Retinal pigment epithelial cell (primary cell): Measurements from ENCODE around the gene MCTS1.

Experiments used
- DNase-seq: peaks from one replicate; pipeline ENCODE4 v3.0.0-alpha.2; 2010; ENCODE audit warnings: low read depth
- H3K4me3 ChIP-seq: 2 replicates; pipeline ENCODE4 v1.5.1; 2011; ENCODE audit warnings: mild to moderate bottlenecking, low read length, control low read depth, moderate library complexity
- TF ChIP-seq, protein P1 (sequence below): conservative IDR thresholded peaks from 2 replicates; pipeline ENCODE4 v1.5.1; 2011; ENCODE audit warnings: low read depth, low read length, control low read depth, inconsistent platforms

Gene MCTS1

DNA sequence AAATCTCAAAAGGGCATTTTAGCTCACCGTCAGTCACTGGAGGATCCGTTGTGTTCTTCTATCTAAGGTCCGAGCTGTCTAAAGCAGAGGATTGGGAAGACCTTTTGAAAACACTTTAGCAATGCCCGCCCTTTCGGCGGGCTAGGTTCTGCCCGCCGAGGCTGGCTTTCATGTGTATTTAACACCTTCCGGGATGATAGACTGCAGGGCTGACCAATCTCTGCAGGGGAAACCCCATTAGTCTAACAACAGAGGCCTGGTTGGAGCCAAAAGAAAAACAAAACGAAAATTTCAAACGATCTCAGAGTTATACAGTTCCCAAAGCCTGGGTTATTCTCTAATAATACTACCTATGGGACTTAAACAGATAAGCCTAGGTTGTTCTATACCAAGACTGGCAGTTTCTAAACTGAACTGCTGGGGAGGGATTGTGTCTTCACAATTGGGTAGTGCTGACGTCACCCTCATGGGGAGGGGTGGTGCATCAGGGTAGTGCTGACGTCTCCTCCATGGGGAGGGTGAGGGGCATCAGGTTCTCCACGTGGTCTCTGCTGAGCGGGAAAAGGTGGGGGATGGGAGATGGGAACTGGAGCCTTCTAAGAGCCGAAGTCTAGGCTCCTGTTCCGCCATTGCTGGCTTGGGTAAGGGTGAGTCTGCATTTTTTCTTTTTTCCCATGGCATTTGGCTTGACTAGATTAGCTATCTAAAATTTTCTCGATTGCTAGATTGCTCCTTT lies 28.4 kb upstream of the MCTS1 start:
- no peak overlapping the region for H3K4me3 ChIP-seq
- TF ChIP-seq, protein P1, sequence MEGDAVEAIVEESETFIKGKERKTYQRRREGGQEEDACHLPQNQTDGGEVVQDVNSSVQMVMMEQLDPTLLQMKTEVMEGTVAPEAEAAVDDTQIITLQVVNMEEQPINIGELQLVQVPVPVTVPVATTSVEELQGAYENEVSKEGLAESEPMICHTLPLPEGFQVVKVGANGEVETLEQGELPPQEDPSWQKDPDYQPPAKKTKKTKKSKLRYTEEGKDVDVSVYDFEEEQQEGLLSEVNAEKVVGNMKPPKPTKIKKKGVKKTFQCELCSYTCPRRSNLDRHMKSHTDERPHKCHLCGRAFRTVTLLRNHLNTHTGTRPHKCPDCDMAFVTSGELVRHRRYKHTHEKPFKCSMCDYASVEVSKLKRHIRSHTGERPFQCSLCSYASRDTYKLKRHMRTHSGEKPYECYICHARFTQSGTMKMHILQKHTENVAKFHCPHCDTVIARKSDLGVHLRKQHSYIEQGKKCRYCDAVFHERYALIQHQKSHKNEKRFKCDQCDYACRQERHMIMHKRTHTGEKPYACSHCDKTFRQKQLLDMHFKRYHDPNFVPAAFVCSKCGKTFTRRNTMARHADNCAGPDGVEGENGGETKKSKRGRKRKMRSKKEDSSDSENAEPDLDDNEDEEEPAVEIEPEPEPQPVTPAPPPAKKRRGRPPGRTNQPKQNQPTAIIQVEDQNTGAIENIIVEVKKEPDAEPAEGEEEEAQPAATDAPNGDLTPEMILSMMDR = no peak
- DNase-seq = no peak

DNA sequence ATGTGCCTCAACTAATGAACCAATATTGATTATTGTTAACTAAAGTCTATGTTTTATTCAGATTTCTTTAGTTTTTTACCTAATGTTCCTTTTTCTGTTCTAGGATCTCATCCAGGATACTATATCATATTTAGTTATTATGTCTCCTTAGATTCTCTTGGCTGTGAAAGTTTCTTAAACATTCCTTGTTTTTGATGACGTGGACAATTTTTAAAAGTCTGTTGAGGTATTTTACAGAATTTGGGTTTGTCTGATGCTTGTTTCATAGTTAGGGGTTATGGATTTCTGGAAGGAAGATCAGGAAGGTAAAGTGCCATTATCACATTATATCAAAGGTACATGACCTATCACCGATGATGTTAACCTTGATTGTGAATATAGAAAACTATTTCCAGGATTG lies 18.2 kb upstream of the MCTS1 start:
- DNase-seq = no peak
- H3K4me3 ChIP-seq = no peak overlapping the region
- TF ChIP-seq, protein P1 = no peak

DNA sequence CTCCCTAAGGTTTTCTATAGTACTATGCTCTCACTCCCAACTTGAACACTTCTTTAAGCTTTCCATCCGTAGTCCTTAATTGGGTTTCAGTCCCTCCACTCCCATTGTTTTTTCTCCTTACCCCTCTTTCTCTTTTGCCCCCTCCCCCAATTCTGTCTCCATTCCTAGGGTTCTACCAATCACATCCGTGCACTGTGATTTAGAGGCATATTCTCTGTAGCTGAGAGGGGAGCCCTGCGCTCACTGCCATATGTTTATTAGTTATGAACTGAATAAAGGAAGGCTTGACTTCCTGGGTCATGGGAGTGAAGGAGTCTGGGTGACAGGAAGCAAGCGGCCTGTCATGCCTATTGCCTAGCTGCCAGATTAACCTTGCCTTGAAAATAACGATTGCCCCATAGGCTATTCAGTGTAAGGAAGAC lies 471 bp downstream of the MCTS1 start:
- TF ChIP-seq, protein P1 = no peak
- H3K4me3 ChIP-seq = peak overlapping the region; percentile 63
- DNase-seq = peak; percentile 9

DNA sequence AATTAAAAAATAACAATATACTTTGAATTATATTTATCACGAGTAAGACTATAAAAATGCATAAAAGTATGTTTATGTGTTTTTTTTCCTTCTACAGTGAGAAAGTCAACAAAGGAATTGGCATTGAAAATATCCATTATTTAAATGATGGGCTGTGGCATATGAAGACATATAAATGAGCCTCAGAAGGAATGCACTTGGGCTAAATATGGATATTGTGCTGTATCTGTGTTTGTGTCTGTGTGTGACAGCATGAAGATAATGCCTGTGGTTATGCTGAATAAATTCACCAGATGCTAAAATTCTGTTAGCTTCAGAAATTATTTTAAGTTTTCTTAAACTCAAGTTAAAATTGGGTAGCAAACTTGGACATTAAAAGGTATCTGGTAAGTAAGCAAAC lies 8.2 kb downstream of the MCTS1 start:
- no peak for DNase-seq
- TF ChIP-seq, protein P1 = no peak
- H3K4me3 ChIP-seq = no peak overlapping the region

DNA sequence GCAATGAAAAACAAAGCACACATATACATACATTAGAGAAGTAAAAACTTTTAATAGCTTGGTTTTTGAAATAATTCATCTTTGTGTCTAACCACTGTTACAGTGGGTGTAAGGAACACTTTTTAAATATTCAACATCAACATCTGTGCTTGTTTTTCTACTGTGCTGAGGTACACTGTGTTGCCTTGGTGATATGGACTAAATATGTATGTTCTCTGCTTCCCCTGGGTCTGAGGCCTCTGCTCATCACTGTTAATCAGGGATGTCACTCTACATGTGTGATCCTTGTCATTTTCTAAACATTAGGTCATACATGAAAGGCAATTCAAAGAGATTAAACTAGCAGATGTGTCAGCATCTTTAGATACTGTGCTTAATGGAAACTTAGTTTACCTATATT lies 10.9 kb downstream of the MCTS1 start:
- no peak overlapping the region for H3K4me3 ChIP-seq

DNA sequence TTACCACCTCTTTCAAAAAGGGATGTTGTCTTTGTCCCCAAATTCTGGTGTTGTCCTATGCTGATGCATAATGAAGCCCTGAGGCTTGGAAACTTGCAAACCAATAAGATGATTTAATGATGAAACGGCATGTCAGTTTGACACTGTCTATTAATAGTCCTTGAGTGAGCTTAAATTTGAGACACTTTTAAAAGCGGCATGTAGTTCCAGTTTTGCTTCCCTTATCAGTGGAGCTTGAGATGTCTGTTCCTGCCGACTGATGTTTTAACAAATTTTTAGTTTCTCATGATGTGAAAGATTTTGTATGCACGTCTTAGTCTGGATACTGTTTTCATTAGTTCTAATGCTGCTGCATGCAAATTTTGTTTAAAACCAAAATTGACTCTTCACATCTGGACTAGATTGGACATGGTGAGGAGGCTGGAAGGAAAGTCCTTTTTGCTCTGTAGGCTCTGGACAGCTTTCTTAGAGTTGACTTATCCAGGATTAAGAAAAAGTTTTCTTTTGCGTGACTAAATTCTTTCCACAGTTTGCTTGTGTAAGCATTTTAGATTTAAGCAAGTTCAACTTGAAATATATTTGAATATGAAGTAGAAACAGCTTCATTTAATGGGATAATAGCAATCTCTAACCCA lies 14.2 kb downstream of the MCTS1 start:
- TF ChIP-seq, protein P1 = no peak
- no peak overlapping the region for H3K4me3 ChIP-seq
- no peak for DNase-seq

More for the DNA sequence above, 10.9 kb downstream of the MCTS1 start:
- no peak for DNase-seq
- TF ChIP-seq, protein P1 = no peak

DNA sequence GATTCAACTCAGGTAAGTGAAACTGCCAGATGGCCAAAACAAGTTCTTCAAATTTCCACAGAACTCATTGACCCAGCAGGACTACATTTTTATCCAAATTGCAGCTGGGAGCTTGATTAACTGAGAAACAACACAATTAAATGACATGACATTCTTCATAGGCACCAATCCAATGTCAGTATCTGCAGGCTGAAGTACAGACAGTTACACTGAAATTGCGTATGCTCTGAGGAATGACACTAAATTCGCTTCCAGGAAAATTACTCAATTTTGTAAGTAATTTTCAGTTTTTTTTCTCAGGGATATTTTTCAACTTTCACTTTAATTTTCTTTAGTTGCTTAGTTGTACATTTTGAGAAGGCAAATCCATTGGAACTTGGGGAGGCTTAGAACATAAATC lies 21.5 kb downstream of the MCTS1 start:
- DNase-seq = no peak
- TF ChIP-seq, protein P1 = no peak
- no peak overlapping the region for H3K4me3 ChIP-seq
